GM12801 (cell line): ENCODE results near the gene SH3D21.

Experiments
- CTCF ChIP-seq: IDR thresholded peaks from one replicate; pipeline ENCODE4 v1.5.1; 2011; ENCODE audit warnings: control low read depth; ENCODE audit not compliant: insufficient read length; ENCODE audit errors: extremely low read depth

The SH3D21 gene

GRCh38 chr1:36324353-36324703, 18.2 kb downstream of the SH3D21 start:
- TF ChIP-seq CTCF = no peak

- TF ChIP-seq CTCF = no peak
Observed at GRCh38 chr1:36326499-36326898, 20.3 kb downstream of the SH3D21 start.

- TF ChIP-seq CTCF = no peak
Observed at GRCh38 chr1:36327421-36328087, 21.4 kb downstream of the SH3D21 start.

- no peak for TF ChIP-seq CTCF
Observed at GRCh38 chr1:36328088-36328480, 21.9 kb downstream of the SH3D21 start.

- TF ChIP-seq CTCF = no peak
Observed at GRCh38 chr1:36328713-36329112, 22.5 kb downstream of the SH3D21 start.

GRCh38 chr1:36329817-36330216, 23.6 kb downstream of the SH3D21 start:
- no peak for TF ChIP-seq CTCF

GRCh38 chr1:36330940-36331339, 24.8 kb downstream of the SH3D21 start:
- no peak for TF ChIP-seq CTCF

GRCh38 chr1:36337830-36338229, 31.7 kb downstream of the SH3D21 start:
- TF ChIP-seq CTCF = no peak
